HuH-7.5 (cell line): ENCODE results near the gene ACOXL.

ENCODE experiments used
- DNase-seq: peaks from one replicate; pipeline ENCODE4 v3.0.0; 2011; ENCODE audit warnings: low spot score

The ACOXL gene

GRCh38 chr2:110755491-110756078 lies 23.2 kb downstream of the ACOXL start:
- no peak for DNase-seq

GRCh38 chr2:110759411-110759810 lies 27.0 kb downstream of the ACOXL start:
- no peak for DNase-seq

- no peak for DNase-seq
These were observed 32.6 kb downstream of the ACOXL start for GRCh38 chr2:110764931-110765330.

- DNase-seq = no peak
These were observed 33.9 kb downstream of the ACOXL start for GRCh38 chr2:110766291-110766690.

GRCh38 chr2:110768591-110768990 lies 36.2 kb downstream of the ACOXL start:
- DNase-seq = no peak

- DNase-seq = no peak
These were observed 38.1 kb downstream of the ACOXL start for GRCh38 chr2:110770404-110770958.

- DNase-seq = no peak
These were observed 38.6 kb downstream of the ACOXL start for GRCh38 chr2:110770959-110771431.

- DNase-seq = no peak
These were observed 39.4 kb downstream of the ACOXL start for GRCh38 chr2:110771547-110772382.

- DNase-seq = no peak
These were observed 40.0 kb downstream of the ACOXL start for GRCh38 chr2:110772383-110772755.

GRCh38 chr2:110773401-110773921 lies 41.1 kb downstream of the ACOXL start:
- DNase-seq = no peak

GRCh38 chr2:110774701-110775100 lies 42.3 kb downstream of the ACOXL start:
- no peak for DNase-seq

GRCh38 chr2:110777531-110778311 lies 45.3 kb downstream of the ACOXL start:
- DNase-seq = no peak

- no peak for DNase-seq
These were observed 48.1 kb downstream of the ACOXL start for GRCh38 chr2:110780461-110780860.

- DNase-seq = no peak
These were observed 51.0 kb downstream of the ACOXL start for GRCh38 chr2:110783196-110783873.

- DNase-seq = no peak
These were observed 51.8 kb downstream of the ACOXL start for GRCh38 chr2:110784047-110784631.

- no peak for DNase-seq
These were observed 53.1 kb downstream of the ACOXL start for GRCh38 chr2:110785439-110785838.

- no peak for DNase-seq
These were observed 56.6 kb downstream of the ACOXL start for GRCh38 chr2:110788976-110789375.

GRCh38 chr2:110789706-110790105 lies 57.3 kb downstream of the ACOXL start:
- DNase-seq = no peak

GRCh38 chr2:110790907-110791306 lies 58.5 kb downstream of the ACOXL start:
- DNase-seq = no peak

GRCh38 chr2:110791435-110791834 lies 59.1 kb downstream of the ACOXL start:
- DNase-seq = no peak

GRCh38 chr2:110793034-110793433 lies 60.7 kb downstream of the ACOXL start:
- no peak for DNase-seq
